GM19023 (cell line): ENCODE measurements around the gene MSANTD3.
"Not testable (repeated sequence)": the region's sequence is repeated elsewhere in the genome, so short reads cannot be mapped to it uniquely, and the experiment has no call there.

Experiments used
- ATAC-seq: cut with Tn5 transposase; IDR thresholded peaks from one replicate; pipeline ENCODE4 v1.9.1; 2021; ENCODE audit warnings: mild to moderate bottlenecking, moderate library complexity; ENCODE audit not compliant: unreplicated experiment

MSANTD3 gene

DNA sequence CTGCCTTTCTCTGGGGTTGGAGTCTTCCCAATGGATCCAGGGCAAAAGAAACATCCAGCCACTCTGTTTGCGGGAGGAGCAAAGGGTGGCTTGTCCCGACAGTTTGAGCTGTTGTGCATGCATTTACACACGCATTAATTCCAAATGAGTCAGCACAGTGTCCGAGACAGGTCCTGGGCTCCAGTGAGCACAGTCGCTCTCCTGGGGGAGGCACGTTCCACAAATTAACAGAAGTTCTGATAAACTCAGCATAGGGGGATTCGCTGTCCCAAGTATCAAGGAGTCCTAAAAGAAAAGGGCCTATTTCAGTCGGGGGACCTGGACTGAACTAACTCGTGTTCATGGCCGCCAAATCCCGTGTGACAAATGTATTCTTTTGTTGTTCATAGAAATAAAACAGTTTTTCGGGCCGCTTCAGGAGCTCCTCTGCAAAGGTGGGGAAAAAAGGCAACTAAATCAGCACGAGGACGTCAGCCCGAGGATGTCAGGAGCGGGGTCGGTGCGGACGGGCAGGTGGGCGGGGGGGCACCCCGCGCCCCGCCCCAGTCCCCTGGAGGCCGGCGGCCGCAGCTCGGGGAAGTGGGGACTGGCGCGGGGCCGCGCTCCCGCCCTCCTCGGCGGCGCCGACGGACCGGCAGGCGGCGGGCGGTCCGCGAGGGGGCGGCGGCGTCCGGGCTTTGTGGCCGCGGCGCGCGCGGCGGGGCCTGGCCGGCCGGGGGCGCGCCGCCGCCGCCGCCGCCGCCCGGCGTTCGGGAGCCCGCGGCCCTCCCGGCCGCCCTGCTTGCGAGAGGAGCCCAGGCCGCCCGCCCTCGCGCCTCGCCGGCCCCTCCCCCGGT lies at the start of gene MSANTD3:
Gene MSANTD3 (plus strand): TSS at position 614 of the 836 bp plus-strand sequence. CDS start 14,796 bp downstream, outside the sequence.
- peak; percentile 76 for ATAC-seq

- no peak for ATAC-seq
Observed at GRCh38 chr9:100379862-100380261, 47.1 kb upstream of the MSANTD3 start.

DNA sequence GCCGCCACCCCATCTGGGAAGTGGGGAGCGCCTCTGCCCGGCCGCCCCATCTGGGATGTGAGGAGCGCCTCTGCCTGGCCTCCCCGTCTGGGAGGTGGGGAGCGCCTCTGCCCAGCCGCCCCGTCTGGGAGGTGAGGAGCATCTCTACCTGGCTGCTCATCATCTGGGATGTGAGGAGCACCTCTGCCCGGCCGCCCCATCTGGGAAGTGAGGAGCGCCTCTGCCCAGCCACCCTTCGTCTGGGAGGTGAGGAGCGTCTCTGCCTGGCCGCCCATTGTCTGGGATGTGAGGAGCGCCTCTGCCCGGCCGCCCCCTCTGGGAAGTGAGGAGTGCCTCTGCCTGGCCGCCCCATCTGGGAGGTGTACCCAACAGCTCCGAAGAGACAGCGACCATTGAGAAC lies 34.0 kb upstream of the MSANTD3 start:
- ATAC-seq: not testable (repeated sequence)

DNA sequence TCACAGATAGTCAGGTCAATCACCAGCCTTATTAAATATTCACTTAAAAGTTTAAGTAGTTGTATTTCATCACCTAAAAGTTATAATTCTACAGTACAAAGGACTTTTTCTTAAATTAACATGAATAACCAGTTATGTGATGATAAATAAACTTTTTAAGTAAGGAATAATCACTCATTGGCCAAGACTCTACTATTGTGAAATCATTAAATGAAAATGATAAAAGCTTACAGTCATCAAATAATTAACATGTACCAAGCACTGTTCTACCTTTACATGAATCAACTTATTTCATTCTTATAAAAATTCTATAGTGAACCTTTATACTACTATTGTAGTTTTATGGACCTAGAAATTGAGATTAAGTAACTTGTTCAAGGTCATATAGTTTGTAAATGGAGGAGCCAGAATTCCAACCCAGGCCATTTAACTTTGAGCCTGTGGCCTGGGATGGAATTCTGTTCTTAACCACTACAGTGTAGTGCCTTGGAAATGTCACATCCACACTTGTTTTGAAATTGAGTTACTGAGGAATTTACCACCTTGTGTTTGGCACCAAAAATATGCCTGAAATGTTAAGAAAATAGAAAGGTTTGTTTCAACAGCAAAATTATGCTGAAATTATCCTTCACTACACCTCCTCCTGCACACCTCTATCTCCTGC lies 32.8 kb upstream of the MSANTD3 start:
- ATAC-seq: no peak

DNA sequence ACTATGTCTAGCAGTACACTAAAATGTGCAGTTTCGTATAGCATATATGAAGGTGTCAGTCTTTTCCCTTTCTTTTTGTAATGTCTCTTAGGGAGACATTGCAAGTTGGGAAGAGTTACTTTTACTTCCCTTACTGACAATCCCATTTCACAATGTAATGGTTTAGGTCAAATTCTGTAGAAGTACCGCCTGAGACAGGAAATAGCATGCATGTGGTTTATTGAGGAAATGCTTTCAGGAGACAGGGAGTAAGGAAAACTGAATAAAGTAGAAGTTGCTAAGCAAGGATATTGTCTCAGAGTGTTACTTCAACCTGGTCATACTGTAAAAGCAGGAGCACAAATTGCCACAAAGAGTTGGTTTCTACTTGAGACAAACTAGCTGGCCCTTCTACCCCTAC lies 32.1 kb upstream of the MSANTD3 start:
- ATAC-seq: no peak

GRCh38 chr9:100396769-100397168 lies 30.2 kb upstream of the MSANTD3 start:
- no peak for ATAC-seq

- no peak for ATAC-seq
Observed at GRCh38 chr9:100397529-100398266, 29.2 kb upstream of the MSANTD3 start.

GRCh38 chr9:100401042-100401441 lies 25.9 kb upstream of the MSANTD3 start:
- no peak for ATAC-seq

GRCh38 chr9:100406962-100407361 lies 20.0 kb upstream of the MSANTD3 start:
- no peak for ATAC-seq

- ATAC-seq: no peak
Observed at GRCh38 chr9:100408546-100409175, 18.3 kb upstream of the MSANTD3 start.

DNA sequence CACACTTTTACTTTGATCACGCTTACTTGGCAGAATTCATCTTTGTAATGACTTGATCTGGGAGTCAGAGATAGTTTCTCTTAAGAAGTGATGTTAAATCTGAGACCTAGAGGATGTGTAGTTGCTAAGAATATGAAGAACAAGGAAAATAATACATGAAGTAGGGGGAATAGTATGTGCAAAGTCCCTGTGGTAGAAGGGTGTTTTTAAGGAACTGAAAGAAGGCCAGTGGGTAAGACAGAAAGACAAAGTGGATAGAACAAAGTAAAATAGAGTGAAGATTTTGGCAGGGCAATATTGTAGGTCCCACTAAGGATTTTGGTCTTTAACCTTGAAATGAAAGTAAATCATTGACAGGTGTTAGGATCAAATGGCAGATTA lies 17.8 kb upstream of the MSANTD3 start:
- ATAC-seq: no peak

DNA sequence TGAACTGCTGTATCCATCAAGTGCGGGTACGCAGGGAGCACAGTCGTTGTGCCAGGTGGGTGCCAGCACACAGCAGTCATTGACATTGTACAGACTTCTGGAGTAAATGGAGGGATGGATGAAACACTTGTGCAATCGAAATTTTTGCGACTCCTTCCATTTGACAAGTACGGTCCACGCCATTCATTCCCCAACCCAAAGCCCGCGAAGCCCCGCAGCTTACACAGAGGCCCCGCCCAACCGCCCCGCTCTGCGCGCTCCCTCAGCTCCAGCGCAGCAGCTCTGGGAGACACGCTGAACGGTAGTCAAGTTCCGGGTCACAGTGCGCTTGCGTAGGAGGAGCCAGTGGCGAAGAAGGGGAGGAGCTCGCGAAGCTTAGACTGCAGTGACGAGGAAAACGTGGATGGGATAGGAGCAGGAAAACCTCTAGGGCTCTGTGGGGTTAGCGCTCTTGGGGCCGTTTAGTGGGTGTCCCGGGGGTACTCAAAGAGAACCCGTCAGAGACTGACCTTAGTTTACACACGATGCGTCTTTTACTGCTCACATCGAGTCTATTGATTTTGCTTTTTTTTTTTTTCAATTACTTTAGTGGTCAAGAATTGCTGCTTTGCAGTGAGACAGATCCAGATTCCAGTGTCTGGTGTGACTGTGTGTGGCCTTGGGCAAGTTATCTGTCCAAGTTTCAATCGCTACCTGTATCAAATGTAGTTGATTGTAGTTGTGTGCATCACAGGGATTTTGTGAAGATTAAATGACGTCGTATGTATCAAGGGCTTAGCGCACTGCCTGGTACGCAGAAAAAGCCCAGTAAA lies 15.3 kb upstream of the MSANTD3 start:
- ATAC-seq: peak; percentile 100

DNA sequence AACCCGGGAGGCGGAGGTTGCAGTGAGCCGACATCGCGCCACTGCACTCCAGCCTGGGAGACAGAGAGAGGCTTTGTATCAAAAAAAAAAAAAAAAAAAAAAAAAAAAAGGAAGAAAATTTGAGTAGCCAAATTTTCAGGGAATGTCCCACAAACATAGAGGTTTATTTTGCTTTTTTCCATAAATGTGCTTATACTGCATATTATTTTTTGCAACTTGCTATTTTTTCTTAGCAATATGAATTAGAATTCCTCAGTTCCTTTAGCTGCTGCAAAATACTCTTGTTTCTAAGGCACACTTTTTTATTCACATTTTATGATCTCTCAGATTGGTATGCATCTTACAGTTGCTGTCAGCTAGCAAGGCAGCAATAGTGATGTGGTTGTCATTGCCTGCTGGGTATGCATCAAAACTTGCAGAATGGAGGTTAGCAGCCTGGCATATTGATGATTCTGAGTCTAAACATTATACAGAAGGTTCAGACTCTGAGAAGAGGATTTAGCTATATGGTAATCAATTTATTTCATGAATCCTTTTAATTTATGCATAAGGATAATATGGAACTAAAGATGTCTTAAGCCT lies 13.0 kb upstream of the MSANTD3 start:
- ATAC-seq: no peak

DNA sequence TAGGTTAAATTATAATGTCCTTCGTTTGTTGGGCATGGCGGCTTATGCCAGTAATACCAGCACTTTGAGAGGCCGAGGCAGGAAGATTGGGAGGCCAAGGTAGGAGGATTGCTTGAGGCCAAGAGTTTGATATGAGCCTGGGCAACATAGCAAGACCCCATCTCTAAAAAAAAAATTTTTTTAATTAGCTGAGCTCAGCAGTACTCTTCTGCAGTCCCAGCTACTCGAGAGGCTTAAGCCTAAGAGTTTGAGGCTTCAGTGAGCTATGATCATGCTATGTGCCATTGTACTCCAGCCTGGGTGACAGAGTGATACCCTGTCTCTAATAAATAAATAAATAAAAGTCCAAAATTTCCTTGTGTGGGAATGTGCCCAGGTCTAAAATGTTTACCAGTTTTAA lies 9.1 kb upstream of the MSANTD3 start:
- ATAC-seq: no peak

DNA sequence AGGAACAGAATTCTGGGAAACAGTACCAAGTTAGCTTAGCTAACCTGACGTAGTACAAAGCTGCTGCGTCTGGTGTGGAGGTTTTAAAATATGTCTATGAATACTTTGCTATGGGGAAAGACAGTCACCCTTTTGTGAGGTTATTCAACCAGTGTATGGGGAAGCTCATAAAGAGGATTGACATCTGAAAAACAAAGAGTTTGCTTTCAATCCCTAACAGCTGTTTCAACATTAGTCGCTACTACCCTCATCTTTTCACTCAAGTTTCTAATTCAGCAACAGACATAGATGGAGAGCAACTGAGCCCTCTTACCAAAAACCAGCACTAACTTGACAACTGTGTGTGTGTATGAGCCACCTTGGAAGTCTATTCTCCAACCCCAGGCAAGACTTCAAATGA lies 7.8 kb upstream of the MSANTD3 start:
- ATAC-seq: no peak

- ATAC-seq: not testable (repeated sequence)
Observed at GRCh38 chr9:100421116-100421515, 5.8 kb upstream of the MSANTD3 start.

- ATAC-seq: no peak
Observed at GRCh38 chr9:100425758-100426157, 1.2 kb upstream of the MSANTD3 start.

DNA sequence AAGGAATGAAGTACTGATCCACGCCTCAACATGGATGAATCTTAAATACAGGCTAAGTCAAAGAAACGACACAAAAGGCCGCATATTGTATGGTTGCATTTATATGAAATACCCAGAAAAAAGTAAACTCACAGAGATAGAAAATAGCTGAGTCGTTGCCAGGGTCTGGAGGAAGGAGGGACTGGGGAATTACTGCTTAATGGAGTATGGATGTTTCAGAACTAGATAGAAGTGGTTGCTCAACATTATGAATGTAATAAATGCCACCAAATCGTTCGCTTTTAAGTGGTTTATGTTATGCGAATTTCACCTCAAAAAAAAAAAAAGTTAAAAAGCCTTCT lies 784 bp upstream of the MSANTD3 start:
- no peak for ATAC-seq

DNA sequence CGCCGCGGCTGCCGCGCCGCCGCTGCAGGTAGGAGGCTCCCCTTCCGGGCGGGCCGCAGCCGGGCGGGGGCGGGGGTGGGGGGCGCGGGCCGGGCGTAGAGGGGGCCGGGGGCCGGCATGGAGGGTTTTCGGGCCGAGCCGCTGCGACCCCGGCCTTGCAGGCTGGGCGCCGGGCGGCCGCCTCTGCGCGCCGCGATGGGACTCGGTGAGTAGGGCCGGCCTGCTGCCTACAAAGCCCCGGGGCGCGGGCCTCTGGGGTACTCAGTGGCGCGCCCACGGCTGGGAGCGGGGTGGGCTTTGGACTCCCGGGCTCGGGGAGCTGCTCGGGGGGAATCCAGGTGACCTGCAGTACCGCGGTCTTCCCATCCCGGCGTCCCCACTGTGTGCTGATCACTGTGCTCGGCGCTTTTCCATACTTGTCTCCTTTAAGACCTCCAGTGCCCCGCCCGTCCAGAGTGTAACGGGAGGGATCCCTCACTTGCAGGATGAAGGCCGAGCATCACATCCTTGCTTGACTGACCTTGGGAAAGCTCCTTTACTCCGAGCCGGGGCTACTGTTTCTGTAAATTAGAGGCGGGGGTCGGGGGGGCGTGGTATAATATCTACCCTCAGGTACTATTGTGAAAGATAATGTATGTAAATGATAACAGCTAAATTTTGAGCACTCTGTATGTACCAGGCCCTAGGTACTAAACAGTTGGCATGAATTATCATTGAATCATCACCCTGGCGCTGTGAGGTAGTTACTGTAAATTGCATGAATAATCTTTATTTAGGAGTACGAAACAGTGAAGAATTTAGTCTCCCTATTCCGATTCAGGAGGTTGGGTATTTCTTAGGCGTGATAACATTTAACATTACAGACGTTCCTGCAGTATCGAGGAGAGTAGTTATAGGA lies 672 bp downstream of the MSANTD3 start:
- ATAC-seq: peak; percentile 64
